IPS DF 4.7 (cell line): ENCODE results near the gene VAMP8.
"Not testable (repeated sequence)": the region's sequence is repeated elsewhere in the genome, so short reads cannot be mapped to it uniquely, and the experiment has no call there.

ENCODE experiments used
- DNase-seq: peaks from one replicate; pipeline ENCODE4 v3.0.0-alpha.2; 2013; ENCODE audit warnings: low spot score; ENCODE audit errors: extremely low read depth

Gene VAMP8

DNA sequence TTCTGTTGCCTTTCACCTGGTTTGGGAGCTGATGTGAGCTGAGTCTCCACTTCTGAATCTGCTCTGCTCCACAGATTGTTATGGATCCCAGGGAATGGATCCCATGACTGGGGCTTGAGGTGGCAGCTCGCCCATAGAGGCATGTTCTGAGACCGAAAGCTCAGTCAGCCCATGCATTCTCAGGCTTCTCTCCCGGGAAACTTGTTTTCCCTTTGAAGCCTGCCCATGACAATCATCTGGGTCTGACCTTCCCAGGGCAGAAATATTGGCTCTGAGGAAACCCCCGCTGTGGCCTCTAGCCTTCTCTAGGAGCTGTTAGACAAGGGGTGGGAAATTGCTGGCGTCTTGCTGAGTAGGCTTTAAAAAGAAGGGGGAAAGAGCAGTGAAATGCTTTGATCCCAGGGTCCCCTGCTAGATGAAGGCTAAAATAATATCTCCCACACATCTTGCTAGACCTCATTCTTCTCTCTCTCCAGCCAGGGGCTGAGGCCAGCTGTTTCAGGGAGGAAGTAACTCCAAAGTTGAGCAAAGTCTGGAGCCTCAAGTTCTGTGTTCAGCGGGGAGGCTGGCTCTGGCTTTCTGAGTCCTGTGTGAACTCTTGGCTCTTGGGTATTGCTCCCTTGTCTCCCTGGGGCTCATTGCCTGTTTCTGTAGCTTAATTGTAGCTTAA, 2.0 kb downstream of the VAMP8 start:
- no peak for DNase-seq

- DNase-seq, result no peak
Observed at GRCh38 chr2:85580206-85580605, 2.8 kb downstream of the VAMP8 start.

GRCh38 chr2:85582492-85582891, 5.1 kb downstream of the VAMP8 start:
- no peak for DNase-seq

DNA sequence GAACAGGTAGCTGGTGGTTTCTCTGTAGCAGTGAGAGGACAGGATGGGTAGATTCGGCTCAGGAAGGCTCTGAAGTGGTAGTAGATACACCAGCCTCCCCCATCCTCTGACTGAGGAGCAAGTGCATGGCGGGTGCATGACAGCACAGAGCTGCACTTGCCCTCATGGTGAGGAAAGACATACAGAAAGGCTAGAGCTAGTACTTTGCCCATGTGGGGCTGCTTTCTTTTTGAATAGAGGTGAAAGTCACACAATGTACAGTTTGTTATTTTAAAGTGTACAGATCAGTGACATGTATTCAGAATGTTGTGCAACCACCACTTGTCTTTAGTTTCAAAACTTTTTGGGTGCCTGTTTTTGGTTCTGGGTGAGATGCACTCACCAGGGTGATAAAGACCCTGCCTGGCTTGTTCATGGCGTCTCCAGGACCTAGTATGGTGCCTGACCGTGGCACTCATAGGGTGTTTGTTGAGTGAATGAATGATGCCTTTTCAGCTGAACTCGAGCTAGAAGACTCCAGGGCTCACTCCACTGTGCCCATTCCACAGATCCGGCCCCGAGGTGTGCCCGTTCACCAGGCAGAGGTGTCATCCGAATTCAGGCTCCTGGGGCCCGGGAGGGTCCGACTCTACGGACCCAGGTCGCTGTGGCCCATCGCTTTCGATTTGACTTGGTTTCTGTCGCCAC, 6.4 kb downstream of the VAMP8 start:
- no peak for DNase-seq

DNA sequence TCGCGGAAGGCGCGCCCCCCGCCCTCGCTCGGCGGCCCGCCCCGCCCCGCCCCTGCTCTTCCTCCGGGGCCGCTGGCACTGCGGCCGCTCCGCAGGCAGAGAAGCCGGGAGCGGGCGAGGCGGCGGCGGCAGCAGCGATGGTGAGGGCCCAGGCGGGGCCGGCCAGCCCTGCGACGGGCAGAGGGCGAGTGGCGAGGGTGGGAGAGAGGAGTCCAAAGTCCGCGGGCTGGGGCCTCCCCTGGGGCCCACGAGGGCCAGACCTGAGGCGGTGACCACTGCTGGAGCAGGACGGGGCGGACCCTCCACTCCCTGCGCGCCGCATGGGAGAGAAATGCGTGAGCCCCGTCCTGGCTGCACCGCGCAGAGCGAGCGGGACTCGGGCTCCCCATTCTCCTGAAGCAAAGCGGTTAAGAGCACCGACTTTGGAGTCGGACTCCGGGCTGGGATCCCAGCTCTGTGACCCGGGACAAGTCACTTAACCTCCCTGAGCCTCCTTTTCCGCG, 7.0 kb downstream of the VAMP8 start, which contains the start of gene VAMP5:
VAMP5 (plus strand) TSS at position 78 of the 503 bp plus-strand sequence; CDS start at position 138, 60 bp downstream.
- DNase-seq, result no peak

DNA sequence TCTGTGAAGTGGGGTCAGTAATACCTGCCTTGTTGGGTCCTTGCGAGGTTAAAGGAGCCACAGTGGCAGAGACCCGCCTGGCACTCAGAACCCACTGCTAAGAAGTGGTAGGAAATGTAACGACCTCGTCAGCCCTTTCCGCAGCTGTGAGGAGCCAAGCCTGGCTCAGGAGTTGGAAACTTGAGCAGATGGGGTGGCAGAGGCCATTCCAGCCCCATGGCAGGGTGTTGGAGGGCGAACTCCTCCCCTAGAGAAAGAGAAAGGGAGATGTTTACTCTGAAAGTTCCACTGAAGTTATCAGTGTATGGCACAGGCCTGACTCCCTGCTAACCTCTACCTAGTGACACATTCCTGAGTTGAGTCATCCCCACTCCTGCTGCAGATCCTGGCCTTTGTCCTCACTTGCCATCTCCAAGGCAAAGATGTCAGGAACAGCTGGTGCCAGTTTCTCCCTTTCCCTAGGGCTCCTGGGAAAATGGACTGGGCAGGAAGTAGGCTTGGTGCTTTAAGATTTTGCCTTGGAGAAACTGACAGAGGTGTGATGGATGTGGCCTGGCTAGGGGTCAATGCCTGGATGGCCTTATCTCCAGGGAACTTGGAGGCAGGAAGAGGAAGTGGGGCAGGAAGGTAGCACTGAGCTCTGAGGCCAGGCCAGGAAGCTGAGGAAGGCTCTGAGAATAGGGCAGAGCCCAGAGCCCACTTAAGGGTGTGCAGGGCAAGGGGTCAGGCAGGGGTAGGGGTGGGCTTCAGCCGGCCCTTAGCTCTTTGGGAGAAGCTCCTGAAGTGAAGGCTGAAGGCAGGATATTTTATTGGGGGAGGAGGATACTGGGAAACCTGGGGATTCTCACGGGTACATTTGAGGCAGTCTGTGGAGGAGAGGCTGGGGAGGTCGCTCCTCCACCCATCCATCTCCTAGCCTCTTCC, 7.7 kb downstream of the VAMP8 start:
- DNase-seq, result no peak

DNA sequence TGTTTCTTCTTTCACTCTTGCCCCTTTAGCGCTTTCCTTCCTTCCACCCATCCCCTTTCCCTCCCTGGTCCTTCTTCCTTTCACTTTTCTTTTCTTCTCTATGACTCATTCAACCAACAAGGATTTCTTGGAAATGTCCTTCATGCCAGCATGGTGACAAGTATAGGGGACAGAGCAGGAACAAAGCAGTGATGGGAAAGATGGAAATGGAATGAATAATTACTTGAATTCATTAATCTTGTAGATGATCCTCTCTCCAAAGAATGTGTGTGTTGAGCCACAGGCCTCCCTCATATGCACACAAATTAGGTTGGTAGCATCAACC, 8.4 kb downstream of the VAMP8 start:
- DNase-seq, result no peak

GRCh38 chr2:85588236-85588635, 10.8 kb downstream of the VAMP8 start:
- no peak for DNase-seq

- DNase-seq, result no peak
Observed at GRCh38 chr2:85588645-85589044, 11.3 kb downstream of the VAMP8 start.

GRCh38 chr2:85589181-85589580, 11.8 kb downstream of the VAMP8 start:
- no peak for DNase-seq

GRCh38 chr2:85589982-85590791, 12.8 kb downstream of the VAMP8 start:
- DNase-seq, result no peak

GRCh38 chr2:85590950-85591349, 13.6 kb downstream of the VAMP8 start:
- DNase-seq, result no peak

- no peak for DNase-seq
Observed at GRCh38 chr2:85591563-85591962, 14.2 kb downstream of the VAMP8 start.

DNA sequence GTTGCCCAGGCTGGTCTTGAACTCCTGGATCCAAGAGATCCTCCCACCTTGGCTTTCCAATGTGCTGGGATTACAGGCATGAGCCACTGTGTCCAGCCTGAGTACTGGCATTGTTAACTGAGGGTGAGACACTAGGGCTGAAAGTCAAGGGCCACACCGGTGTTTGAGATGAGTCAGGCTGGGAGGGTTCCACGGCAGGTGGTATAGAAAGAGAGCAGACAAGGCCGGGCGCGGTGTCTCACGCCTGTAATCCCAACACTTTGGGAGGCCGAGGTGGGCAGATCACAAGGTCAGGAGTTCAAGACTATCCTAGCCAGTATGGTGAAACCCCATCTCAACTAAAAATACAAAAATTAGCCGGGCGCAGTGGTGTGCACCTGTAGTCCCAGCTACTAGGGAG, 14.9 kb downstream of the VAMP8 start:
- DNase-seq, result not testable (repeated sequence)

DNA sequence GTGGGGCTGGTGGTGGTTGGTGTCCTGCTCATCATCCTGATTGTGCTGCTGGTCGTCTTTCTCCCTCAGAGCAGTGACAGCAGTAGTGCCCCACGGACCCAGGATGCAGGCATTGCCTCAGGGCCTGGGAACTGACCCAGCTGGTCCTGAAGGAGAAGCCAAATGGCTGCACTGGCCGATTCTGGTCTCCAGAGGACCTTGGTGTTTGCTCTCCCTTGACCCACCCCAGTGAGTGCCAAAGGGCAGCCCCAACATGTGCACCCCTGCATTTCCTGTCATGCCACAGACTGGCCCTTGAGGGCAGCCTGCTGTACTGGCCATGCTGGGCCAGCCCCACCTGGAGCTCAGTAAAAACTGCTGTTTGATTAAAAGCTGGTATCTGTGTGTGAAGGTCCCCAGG, 15.6 kb downstream of the VAMP8 start:
- DNase-seq, result no peak

DNA sequence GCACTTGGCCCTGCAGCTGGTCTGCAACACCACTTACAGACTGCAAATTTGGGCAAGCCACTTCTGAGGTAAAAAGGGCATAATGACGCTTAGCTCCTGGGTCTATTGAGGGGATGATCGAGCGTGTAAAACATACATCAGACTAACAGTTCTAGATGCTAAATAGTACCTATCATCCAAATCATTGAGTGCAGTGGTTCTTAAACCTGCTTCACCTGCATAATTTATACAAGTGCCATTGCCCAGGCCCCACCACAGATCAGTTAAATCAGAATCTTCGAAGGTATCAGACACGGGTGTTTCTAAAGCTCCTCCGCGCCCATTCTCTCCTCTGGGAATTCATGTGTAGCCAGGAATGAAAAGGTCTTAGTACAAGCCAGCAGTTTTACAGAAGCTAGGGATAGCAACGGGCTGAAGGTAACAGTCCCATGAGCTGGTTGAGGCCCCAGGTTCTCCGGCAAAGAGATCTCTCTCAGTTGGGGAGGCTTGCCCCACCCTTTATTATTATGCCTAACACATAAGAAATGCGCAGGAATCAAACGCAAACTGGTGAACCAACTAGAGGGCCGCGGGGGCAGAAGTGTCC, 17.4 kb downstream of the VAMP8 start:
- DNase-seq, result no peak

GRCh38 chr2:85595301-85596025, 18.1 kb downstream of the VAMP8 start, which contains the start of gene RNF181:
Gene RNF181, plus strand, starts transcription at chr2:85595745. Its CDS starts 19 bp downstream, at chr2:85595764.
- DNase-seq, result peak; percentile 97

DNA sequence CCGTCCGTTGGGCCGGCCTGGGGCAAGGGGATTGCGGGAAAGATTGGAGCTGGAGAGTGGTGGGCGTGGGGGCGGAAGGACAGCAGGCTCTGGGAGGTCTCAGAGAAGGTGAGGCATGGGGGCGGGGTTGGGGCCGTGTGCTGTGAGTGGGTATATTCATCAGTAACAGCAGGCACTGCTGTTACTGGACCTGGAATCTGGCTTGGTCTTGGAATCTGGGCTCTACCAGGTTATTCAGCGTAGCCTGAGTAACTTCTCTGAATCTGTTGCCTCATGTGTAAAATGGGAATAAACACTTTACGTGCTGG, 18.6 kb downstream of the VAMP8 start:
- DNase-seq, result no peak

DNA sequence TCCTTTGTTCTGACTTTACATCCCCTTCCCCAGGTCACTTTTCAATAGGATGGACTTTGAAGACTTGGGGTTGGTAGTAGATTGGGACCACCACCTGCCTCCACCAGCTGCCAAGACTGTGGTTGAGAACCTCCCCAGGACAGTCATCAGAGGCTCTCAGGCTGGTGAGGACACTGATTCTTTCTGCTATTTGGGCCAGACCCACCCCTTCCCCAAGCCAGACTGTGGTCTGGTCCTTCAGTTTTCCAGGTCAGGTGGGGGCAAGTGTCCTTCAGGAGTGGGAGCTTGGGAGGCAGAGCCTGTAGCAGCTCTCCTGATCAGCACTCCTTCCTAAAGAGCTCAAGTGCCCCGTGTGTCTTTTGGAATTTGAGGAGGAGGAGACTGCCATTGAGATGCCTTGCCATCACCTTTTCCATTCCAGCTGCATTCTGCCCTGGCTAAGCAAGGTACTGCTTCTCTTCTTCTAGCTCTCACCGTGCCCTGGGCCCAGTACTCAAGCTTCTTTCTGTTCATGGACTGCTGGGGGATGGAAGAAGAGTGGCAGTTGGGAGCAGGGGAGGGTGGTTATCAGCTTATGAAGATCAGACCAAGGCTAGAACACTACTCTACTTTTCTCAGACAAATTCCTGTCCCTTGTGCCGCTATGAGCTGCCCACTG, 19.2 kb downstream of the VAMP8 start:
- DNase-seq, result no peak

DNA sequence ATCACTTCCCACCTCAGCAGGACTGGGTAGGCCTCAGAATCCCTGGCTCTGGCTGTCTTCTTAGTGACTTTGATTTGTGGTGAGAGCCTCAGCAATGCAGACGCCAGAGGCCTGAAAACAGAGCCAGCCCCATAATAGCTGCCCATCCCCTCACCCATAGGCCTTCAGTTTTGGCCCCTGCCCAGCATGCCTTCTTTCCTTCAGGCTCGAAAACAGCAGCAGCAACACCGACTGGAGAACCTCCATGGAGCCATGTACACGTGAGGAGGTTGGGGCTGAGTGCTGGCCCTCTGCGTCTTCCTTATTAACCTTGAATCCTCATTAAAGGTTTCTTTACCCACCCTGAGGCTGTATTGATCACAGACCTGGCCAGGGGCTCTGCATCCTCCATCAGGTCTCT, 19.9 kb downstream of the VAMP8 start:
- DNase-seq, result no peak
